HuH-7 (cell line): ENCODE measurements around the gene POC1A.
"Not testable (repeated sequence)": the region's sequence is repeated elsewhere in the genome, so short reads cannot be mapped to it uniquely, and the experiment has no call there.

ENCODE experiments used
- DNase-seq: peaks from one replicate; pipeline ENCODE4 v3.0.0; 2011; ENCODE audit warnings: low spot score

POC1A gene

GRCh38 chr3:52046902-52047239, 107.4 kb downstream of the POC1A start:
- no peak for DNase-seq

- DNase-seq: no peak
These were observed 107.9 kb downstream of the POC1A start for GRCh38 chr3:52046186-52046901.

DNA sequence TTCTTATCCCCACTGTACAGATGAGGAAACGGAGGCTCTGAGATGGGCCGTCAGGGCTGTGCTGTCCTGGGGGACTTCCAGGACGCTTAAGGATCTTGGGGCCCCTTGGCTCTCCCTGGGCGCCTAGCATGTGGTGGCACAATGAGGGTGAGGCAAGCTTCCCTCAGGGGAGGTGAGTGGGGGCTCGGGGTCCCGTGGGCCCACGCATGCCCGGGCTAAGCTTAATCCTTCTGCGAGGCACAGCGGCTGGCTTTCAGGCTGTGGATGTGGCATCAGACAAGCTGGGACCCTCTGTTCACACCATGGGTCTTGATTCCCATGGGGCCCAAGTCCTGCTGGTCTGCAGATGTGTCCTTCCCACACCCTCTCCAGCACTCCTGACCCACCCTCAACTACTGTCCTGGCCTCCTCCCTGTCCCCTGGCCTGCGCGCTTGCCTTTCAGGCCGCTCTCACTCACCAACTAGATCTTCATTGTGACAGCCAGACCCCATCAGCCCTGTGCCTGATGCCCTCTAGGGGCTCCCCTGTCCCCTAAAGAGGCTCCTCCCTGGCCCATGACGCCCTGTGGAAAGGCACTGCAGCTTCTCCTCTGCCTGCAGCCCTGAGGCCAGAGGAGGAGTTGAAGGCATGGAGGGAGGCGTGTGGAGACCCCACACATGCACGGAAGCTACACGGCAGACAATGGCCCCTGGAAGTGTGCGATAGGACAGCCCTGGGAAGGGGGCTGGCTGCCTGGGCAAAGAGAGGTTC, 109.2 kb downstream of the POC1A start:
- DNase-seq: no peak

DNA sequence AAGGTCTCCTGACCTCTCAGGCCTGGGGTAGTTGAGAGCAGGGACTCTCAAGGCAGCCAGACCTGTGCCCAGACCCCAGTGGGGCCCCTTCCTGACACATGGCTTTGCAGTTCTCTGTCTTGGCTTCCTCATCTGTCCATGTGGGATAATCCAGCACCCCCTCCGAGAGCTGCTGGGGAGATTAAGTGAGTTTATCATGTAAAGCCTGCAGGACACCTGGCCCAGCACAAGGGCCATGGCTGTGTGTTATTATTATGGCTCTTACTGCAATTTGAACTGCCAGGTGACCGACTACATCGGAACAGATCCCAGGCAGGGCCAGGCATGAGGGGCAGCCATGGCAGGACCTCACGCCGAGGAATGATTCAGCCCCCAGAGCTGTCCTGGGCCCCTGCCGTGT, 110.5 kb downstream of the POC1A start:
- no peak for DNase-seq

DNA sequence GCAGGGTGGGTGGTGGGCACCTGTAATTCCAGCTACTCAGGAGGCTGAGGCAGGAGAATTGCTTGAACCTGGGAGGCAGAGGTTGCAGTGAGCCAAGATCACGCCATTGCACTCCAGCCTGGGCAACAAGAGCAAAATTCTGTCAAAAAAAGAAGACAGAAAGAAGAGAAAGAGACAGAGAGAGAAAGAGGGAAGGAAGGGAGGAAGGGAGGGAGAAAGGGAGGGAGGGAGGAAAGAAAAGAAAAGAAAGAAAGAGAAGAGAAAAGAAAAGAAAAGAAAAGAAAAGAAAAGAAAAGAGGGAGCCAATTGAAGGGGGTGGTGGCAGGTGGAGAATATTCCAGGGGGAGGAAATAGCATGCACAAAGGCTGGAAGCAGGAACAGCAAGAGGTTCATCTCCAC, 111.2 kb downstream of the POC1A start:
- DNase-seq: not testable (repeated sequence)

DNA sequence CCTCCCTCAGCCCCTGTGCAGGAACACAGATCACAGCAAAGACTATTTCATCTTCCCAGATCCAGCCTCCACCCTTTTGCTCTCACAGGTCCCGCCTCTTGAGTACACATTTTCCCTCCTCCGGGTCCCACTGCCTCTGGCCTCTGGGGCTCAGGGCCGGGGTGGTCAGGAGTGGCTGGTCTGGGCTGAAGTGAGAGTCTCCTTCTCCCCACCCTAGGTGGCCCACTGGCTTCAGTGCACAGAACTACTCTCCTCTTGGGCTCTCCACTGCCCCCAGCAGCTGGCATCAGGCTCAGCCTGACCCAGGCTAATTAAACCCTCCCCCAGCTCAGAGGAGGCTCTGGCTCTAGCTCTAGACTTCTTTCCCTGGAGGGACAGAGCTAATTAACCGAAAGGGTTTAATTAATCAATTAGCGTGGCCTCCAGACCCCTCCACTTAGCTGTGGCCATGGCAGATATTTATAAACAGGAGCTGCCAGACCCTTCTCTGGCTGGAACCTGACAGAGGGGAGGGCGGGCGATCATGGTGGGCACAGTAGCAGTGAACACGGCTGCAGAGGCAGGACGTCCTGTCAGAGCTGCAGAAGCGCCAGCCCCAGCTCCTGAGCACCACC, 113.0 kb downstream of the POC1A start:
- no peak for DNase-seq

- DNase-seq: no peak
These were observed 113.6 kb downstream of the POC1A start for GRCh38 chr3:52040600-52040999.

- no peak for DNase-seq
These were observed 114.4 kb downstream of the POC1A start for GRCh38 chr3:52039846-52040245.

- no peak for DNase-seq
These were observed 114.8 kb downstream of the POC1A start for GRCh38 chr3:52039426-52039825.

DNA sequence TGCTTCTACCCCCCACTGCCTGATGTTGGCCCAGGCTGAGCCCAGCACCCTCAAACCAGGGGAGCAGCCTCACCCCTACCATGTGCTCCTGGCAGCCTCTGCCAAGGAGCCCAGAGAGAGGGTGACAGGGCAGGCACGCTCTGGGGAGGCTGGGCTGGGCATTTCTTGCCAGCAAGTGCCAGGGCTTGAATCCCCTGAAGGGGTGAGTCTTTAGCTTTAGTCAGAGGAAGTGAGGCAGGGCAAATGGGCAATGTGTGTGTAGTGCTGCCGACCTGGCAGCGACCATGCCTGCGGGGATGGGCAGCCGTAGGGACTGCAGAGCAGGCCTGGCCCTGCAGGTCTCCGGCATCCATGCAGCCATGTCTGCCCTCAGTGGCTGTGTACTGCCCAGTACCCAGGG, 116.0 kb downstream of the POC1A start:
- no peak for DNase-seq

- DNase-seq: no peak
These were observed 116.9 kb downstream of the POC1A start for GRCh38 chr3:52037291-52037690.

- DNase-seq: no peak
These were observed 117.4 kb downstream of the POC1A start for GRCh38 chr3:52036829-52037228.

GRCh38 chr3:52036222-52036694, 118.0 kb downstream of the POC1A start:
- DNase-seq: no peak

- no peak for DNase-seq
These were observed 119.6 kb downstream of the POC1A start for GRCh38 chr3:52034651-52035050.

DNA sequence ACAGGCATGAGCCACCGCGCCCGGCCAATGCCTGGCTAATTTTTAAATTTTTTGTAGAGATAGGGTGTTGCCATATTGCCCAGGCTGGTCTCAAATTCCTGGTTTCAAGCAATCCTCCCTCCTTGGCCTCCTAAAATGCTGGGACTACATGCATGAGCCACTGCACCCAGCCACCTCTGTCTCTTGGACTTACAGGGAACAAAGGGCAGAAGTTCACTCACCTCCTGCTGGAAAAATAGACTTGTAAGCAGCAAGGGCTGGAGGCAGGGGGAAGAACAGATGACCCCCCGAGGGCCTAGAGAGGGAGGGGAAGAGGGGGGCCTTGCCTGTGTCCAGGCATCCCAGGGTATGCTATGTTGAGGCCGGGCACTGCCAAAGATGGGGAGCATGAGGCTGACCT, 120.0 kb downstream of the POC1A start:
- DNase-seq: no peak

GRCh38 chr3:52033748-52034147, 120.5 kb downstream of the POC1A start:
- DNase-seq: not testable (repeated sequence)

DNA sequence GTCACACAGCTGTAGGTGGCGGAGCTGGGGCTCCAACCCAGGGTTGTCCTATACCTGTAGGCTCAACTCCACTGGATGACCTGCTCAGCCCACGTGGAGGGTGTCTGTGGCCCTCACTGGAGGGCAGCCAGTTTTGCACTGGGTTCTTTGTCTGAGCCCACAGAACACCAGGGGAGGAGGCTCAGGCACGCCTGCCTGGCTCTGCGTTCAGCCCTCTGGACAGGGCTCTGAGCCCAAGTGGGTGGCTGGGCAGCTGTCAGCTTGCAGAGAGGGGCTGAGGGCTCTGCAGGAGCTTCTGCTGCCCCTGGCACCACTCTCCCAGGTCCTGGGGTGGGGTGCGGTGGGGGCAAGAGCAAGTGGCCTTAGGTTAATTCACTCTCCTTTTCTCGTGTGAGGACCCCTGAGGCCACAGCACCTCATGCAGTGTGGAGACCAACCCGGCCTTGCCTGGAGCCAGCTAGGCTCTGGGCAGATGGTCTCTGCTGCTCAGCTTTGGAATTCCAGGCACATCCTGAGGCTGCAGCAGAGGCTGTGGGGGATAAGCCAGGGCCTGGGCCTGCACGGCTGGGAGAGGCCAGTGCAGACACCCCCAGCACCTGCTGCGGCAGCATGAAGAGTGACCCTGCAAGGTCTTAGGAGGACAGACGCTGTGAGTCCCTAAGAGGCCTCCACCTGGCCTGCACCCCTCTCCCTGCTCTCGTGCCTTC, 121.4 kb downstream of the POC1A start:
- DNase-seq: no peak

DNA sequence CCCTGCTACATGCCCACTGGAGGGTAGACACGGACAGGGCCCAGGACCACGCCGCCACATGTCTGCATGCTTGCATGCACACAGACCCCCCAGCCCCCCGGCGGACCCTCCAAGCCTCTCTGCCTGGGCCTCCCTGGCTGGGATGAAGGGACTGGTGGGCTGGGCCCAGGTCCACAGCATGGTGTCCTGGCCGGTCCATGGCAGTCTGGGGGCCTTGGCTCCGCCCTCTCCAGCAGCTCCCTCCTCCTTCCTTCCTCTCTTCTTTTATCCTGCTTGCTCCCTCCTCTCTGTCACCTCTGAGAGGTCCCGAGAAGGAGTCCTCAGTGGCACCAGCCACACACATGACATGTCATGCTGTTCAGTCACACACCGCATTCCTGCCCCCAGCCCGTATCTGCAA, 122.3 kb downstream of the POC1A start:
- no peak for DNase-seq

- DNase-seq: no peak
These were observed 123.4 kb downstream of the POC1A start for GRCh38 chr3:52030714-52031310.

GRCh38 chr3:52029535-52029934, 124.7 kb downstream of the POC1A start:
- DNase-seq: no peak

DNA sequence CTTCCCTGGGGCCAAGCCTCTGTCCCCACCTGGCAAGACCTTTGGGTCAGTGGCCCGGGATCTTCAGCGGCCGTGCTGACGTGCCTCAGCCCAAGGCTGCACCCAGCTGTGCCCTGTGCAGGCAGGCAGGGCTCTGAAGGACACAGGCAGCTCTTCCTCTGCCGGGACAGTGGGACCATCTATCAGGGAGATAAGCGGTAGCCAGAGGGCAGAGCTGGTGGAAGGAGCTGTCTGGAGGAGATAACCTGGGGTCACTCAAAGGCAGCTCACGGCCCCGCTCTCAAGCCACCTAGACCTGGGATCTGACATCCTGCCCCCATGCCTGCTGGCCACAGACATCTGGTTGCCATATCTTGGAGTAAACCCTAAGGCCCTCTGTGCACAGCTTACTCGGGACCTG, 125.2 kb downstream of the POC1A start:
- no peak for DNase-seq

- no peak for DNase-seq
These were observed 125.7 kb downstream of the POC1A start for GRCh38 chr3:52028572-52028971.
